CD14-positive monocyte (primary cell): ENCODE data around the gene FKBP6. TPM values are rescaled to one million over a fixed set of nuclear protein-coding genes. Genes with fewer than 3 reads are reported as not detected.
A peak's percentile ranks its signal among the peaks of the same experiment; 100 is the strongest.
"Not testable (repeated sequence)": the region's sequence is repeated elsewhere in the genome, so short reads cannot be mapped to it uniquely, and the experiment has no call there.

Experiments
- DNase-seq, 3 donors: peaks; one replicate each; pipeline ENCODE4 v3.0.0-alpha.2; 2011 to 2022
- H2AFZ ChIP-seq: 2 replicates; pipeline ENCODE4 v1.6.0; 2012; ENCODE audit warnings: mild to moderate bottlenecking, low read depth, low read length, inconsistent platforms; ENCODE audit not compliant: insufficient read depth, poor library complexity, severe bottlenecking
- H3K27ac ChIP-seq, 2 donors: 1 replicate in 1 of 2; 2 replicates in 1 of 2; pipeline ENCODE4 v1.5.1; 2012 to 2013; ENCODE audit warnings: low read length in 2 of 2, control low read depth in 1 of 2, inconsistent platforms in 1 of 2, low read depth in 1 of 2, mild to moderate bottlenecking in 1 of 2
- H3K27me3 ChIP-seq, 2 donors: one replicate each; pipeline versions ENCODE4 v1.6.0 to v1.6.1; 2011 to 2013; ENCODE audit warnings: low read length in 2 of 2; ENCODE audit not compliant: control insufficient read depth in 2 of 2, insufficient read depth in 2 of 2
- H3K36me3 ChIP-seq, 2 donors: replicated peaks in 1 of 2; 1 replicate in 1 of 2; 2 replicates in 1 of 2; pipeline versions ENCODE4 v1.5.1 to v1.6.1; 2012 to 2013; ENCODE audit warnings: low read length in 2 of 2, control low read depth in 1 of 2, inconsistent platforms in 1 of 2, mild to moderate bottlenecking in 1 of 2; ENCODE audit not compliant: insufficient read depth in 2 of 2, control insufficient read depth in 1 of 2
- H3K4me1 ChIP-seq, 2 donors: 1 replicate in 1 of 2; 2 replicates in 1 of 2; pipeline versions ENCODE4 v1.5.1 to v1.6.1; 2012 to 2013; ENCODE audit warnings: low read length in 2 of 2, control low read depth in 1 of 2, inconsistent platforms in 1 of 2, mild to moderate bottlenecking in 1 of 2, moderate library complexity in 1 of 2; ENCODE audit not compliant: insufficient read depth in 2 of 2, control insufficient read depth in 1 of 2
- H3K4me2 ChIP-seq: replicated peaks from 2 replicates; pipeline ENCODE3; 2012; ENCODE audit warnings: low read length, moderate library complexity, mild to moderate bottlenecking; ENCODE audit not compliant: poor library complexity, severe bottlenecking; ENCODE audit errors: extremely low read depth
- H3K4me3 ChIP-seq, 3 experiments: fragments of 200-600 bp in 1 of 3; sonication (generic) in 1 of 3; replicated peaks in 1 of 3; 1 replicate in 2 of 3; 2 replicates in 1 of 3; pipeline ENCODE4 v1.5.1; 2011 to 2013; ENCODE audit warnings: low read length in 3 of 3, mild to moderate bottlenecking in 3 of 3, control low read depth in 2 of 3, low read depth in 2 of 3, inconsistent platforms in 1 of 3, moderate library complexity in 1 of 3
- H3K79me2 ChIP-seq: 2 replicates; pipeline ENCODE4 v1.6.0; 2012; ENCODE audit warnings: mild to moderate bottlenecking, control low read depth, inconsistent platforms, low read length, moderate library complexity; ENCODE audit not compliant: insufficient read depth
- H3K9ac ChIP-seq: 2 replicates; pipeline ENCODE4 v1.6.0; 2017; ENCODE audit warnings: low read length, mild to moderate bottlenecking; ENCODE audit not compliant: insufficient read depth, poor library complexity, severe bottlenecking
- H3K9me3 ChIP-seq, 2 donors: replicated peaks in 1 of 2; 1 replicate in 1 of 2; 2 replicates in 1 of 2; pipeline versions ENCODE4 v1.5.1 to v1.6.1; 2012 to 2013; ENCODE audit warnings: low read length in 2 of 2, control low read depth in 1 of 2; ENCODE audit not compliant: control insufficient read depth in 1 of 2, insufficient read depth in 1 of 2
- H4K20me1 ChIP-seq: 2 replicates; pipeline ENCODE4 v1.6.0; 2012; ENCODE audit warnings: mild to moderate bottlenecking, low read length, control low read depth, moderate library complexity; ENCODE audit not compliant: insufficient read depth
- H3K27ac Mint-ChIP-seq, 7 donors: one replicate each; pipeline ENCODE4 v1.8.0; 2020; ENCODE audit warnings: mild to moderate bottlenecking in 7 of 7, mixed read lengths in 7 of 7, moderate library complexity in 6 of 7, inconsistent platforms in 2 of 7
- H3K27me3 Mint-ChIP-seq, 3 donors: one replicate each; pipeline ENCODE4 v1.8.0; 2021 to 2022; ENCODE audit warnings: low read depth in 3 of 3, mild to moderate bottlenecking in 3 of 3, mixed read lengths in 3 of 3, moderate library complexity in 3 of 3, inconsistent platforms in 1 of 3
- H3K36me3 Mint-ChIP-seq, 2 donors: one replicate each; pipeline ENCODE4 v1.8.0; 2020; ENCODE audit warnings: mixed read lengths in 2 of 2, inconsistent platforms in 1 of 2, mild to moderate bottlenecking in 1 of 2
- H3K4me1 Mint-ChIP-seq: one replicate; pipeline ENCODE4 v1.8.0; 2020; ENCODE audit warnings: mild to moderate bottlenecking, mixed read lengths
- H3K4me3 Mint-ChIP-seq, 2 donors: one replicate each; pipeline ENCODE4 v1.8.0; 2020; ENCODE audit warnings: mild to moderate bottlenecking in 2 of 2, mixed read lengths in 2 of 2, moderate library complexity in 1 of 2
- H3K9me3 Mint-ChIP-seq, 7 donors: one replicate each; pipeline ENCODE4 v1.8.0; 2020 to 2022; ENCODE audit warnings: mixed read lengths in 7 of 7, mild to moderate bottlenecking in 6 of 7, moderate library complexity in 6 of 7, inconsistent platforms in 2 of 7
- CTCF ChIP-seq: fragments of 200-600 bp; IDR thresholded peaks from one replicate; pipeline ENCODE4 v1.8.0; 2022; ENCODE audit warnings: antibody characterized with exemption, mild to moderate bottlenecking
- WGBS: methylation state at CpG from one replicate; pipeline ENCODE4 v1.1.5; 2013; ENCODE audit warnings: missing lambda C conversion rate; ENCODE audit not compliant: insufficient coverage; 5-methylcytosine and 5-hydroxymethylcytosine counted together
- intact Hi-C, 2 donors: fragments of 100-400 bp; cut with micrococcal nuclease; formaldehyde crosslinking; loops; one replicate each; pipeline versions ENCODE4 v1.15.0 to v1.15.1; 2023
- polyA plus RNA-seq, 3 donors: library from polyadenylated mRNA; depleted of rRNA in 1 of 3; unstranded in 2 of 3; stranded (reverse) in 1 of 3; fragments of 300-500 nt in 2 of 3; fragments of >200 nt in 1 of 3; fragmentation: Illumina TruSeq in 2 of 3; gene quantifications; 1 replicate in 2 of 3; 2 replicates in 1 of 3; pipeline ENCODE4 v1.2.3, GENCODE V29; 2012 to 2021

Gene FKBP6
- polyA plus RNA-seq, 3 donors, result 0.17 TPM; not detected in 2

GRCh38 chr7:73324081-73324845 is 3.7 kb upstream of the FKBP6 start:
- Histone ChIP-seq H3K4me2 (peak overlapping the region; percentile 71), H2AFZ (peak overlapping the region; percentile 82), H3K27ac (peak overlapping the region in 1 of 2 donors; percentile 17), H3K4me1 (peaks cover 15 to 17% of the 10 kb centered on the region in 2 donors), H3K9ac (peak overlapping the region; percentile 37), H3K4me3 (peak overlapping the region; percentile 4 to 65 (median 25))
- WGBS, result 15% methylated on average over 21 of the region's 31 CpGs
- H4K20me1 ChIP-seq, H3K27me3 Mint-ChIP-seq, H3K9me3 ChIP-seq, H3K79me2 ChIP-seq, H3K9me3 Mint-ChIP-seq, H3K36me3 ChIP-seq, H3K27me3 ChIP-seq, H3K36me3 Mint-ChIP-seq: not testable (repeated sequence)
- DNase-seq, result peak; percentile 33 to 62 (median 60)
- Mint-ChIP-seq H3K4me1 (peaks cover 22% of the 10 kb centered on the region), H3K4me3 (peak overlapping the region; percentile 72 to 84), H3K27ac (peak overlapping the region in 4 of 7 donors; percentile 7 to 88 (median 52))
- intact Hi-C loops, result loop anchor here (2.0 to 5.0 kb wide), 2 partner anchors 98 to 129 kb away; no protein-coding TSS in a partner anchor
- TF ChIP-seq CTCF, result peak; percentile 67

DNA sequence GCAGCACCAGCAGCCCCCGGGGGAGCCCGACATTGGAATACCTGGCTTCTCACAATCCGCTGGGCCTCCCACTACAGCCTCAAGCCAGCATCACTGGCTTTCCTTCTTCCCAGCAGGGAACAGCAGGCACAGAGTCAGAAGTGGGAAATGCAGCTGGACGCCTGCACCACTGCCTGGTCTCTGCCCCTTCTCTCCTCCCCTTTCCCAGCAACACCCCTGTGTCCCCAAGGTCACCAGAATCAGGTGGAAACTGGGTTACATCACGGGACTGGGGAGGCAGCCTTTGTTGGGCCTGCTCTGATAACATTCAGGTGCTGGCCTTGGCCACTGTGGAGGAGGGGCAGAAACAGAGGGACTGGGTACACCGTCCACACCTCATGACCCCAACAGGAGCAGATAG is 2.5 kb upstream of the FKBP6 start:
- H3K9me3 ChIP-seq, result not testable (repeated sequence)

DNA sequence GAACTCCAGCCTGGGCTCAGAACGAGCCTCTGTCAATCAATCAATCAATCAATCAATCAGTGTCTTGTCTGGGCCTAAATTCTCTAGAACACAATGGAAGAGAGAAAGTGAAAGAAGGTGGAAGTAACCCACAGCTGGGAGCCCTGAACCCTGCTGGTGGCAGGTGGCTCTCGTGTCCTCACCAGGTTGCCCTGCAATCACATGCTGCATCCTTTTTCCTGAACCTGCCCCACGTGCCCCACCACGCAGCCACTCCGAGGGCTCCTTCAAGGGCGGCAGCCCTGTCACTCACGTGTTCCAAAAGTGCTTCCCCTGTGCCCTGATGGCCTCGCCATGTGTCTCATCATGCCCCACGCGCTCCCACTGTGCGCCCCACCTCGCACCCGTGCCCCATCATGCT is 512 bp upstream of the FKBP6 start:
- no CpG with 5 or more reads among the region's 13 CpGs for WGBS
- H3K27me3 ChIP-seq, DNase-seq, H3K79me2 ChIP-seq, H3K4me2 ChIP-seq, H3K27ac ChIP-seq, H3K9me3 Mint-ChIP-seq, H2AFZ ChIP-seq, H3K9me3 ChIP-seq, H3K36me3 ChIP-seq, H3K9ac ChIP-seq, H3K4me3 ChIP-seq, H4K20me1 ChIP-seq, H3K36me3 Mint-ChIP-seq, H3K4me3 Mint-ChIP-seq, intact Hi-C loops: not testable (repeated sequence)
- H3K4me1 ChIP-seq, result peaks cover 15 to 17% of the 10 kb centered on the region in 2 donors
- Mint-ChIP-seq H3K4me1 (peaks cover 20% of the 10 kb centered on the region), H3K27ac (peak overlapping the region in 1 of 7 donors; percentile 54), H3K27me3 (peaks cover 3 to 13% (median 7%) of the 10 kb centered on the region in 3 donors)

More for the DNA sequence above, 2.5 kb upstream of the FKBP6 start:
- H3K27ac Mint-ChIP-seq, H2AFZ ChIP-seq, H3K36me3 ChIP-seq, H3K27me3 ChIP-seq, H3K79me2 ChIP-seq, H3K4me2 ChIP-seq, H3K36me3 Mint-ChIP-seq, H3K9ac ChIP-seq, H3K9me3 Mint-ChIP-seq, H3K4me3 ChIP-seq, H4K20me1 ChIP-seq, H3K27ac ChIP-seq, H3K4me3 Mint-ChIP-seq, H3K27me3 Mint-ChIP-seq, DNase-seq: not testable (repeated sequence)
- peaks cover 22% of the 10 kb centered on the region for H3K4me1 Mint-ChIP-seq
- intact Hi-C loops, result loop anchor here in 1 of 2 donors (2.0 kb wide), 1 partner anchor 127 kb away; no protein-coding TSS in a partner anchor
- H3K4me1 ChIP-seq, result peaks cover 15 to 17% of the 10 kb centered on the region in 2 donors
- 100% methylated on average over 3 of the region's 6 CpGs for WGBS
